Ishikawa (cell line): ENCODE results near the gene TMEM35B.
A peak's percentile ranks its signal among the peaks of the same experiment; 100 is the strongest.

Experiments
- CEBPB ChIP-seq: IDR thresholded peaks from 2 replicates; pipeline ENCODE4 v1.6.1; 2012
- CREB1 ChIP-seq: IDR thresholded peaks from 2 replicates; pipeline ENCODE4 v1.6.1; 2012; ENCODE audit warnings: low read depth
- EGR1 ChIP-seq: IDR thresholded peaks from 2 replicates; pipeline ENCODE4 v1.6.1; 2012
- EP300 ChIP-seq: IDR thresholded peaks from 2 replicates; pipeline ENCODE4 v1.6.1; 2012; ENCODE audit warnings: borderline replicate concordance
- FOXM1 ChIP-seq: IDR thresholded peaks from 2 replicates; pipeline ENCODE4 v1.6.1; 2012; ENCODE audit warnings: low read depth, borderline replicate concordance
- NFIC ChIP-seq: IDR thresholded peaks from 2 replicates; pipeline ENCODE4 v1.6.1; 2012
- RAD21 ChIP-seq: IDR thresholded peaks from 2 replicates; pipeline ENCODE4 v1.6.1; 2012; ENCODE audit warnings: low read depth
- TAF1 ChIP-seq: IDR thresholded peaks from 2 replicates; pipeline ENCODE4 v1.6.1; 2012; ENCODE audit warnings: low read depth, mild to moderate bottlenecking
- TCF12 ChIP-seq: IDR thresholded peaks from 2 replicates; pipeline ENCODE4 v1.6.1; 2012; ENCODE audit warnings: low read depth
- TEAD4 ChIP-seq: IDR thresholded peaks from 2 replicates; pipeline ENCODE4 v1.6.1; 2012
- YY1 ChIP-seq: IDR thresholded peaks from 2 replicates; pipeline ENCODE4 v1.6.1; 2012; ENCODE audit warnings: low read depth
- ZBTB7A ChIP-seq: IDR thresholded peaks from 2 replicates; pipeline ENCODE4 v1.6.1; 2012; ENCODE audit warnings: low read depth
- TF ChIP-seq, protein P1 (sequence below): IDR thresholded peaks from 2 replicates; pipeline ENCODE4 v1.6.1; 2012
- TF ChIP-seq, protein P2 (sequence below): IDR thresholded peaks from 2 replicates; pipeline ENCODE4 v1.6.1; 2012; ENCODE audit warnings: low read depth, mild to moderate bottlenecking
- TF ChIP-seq, protein P3 (sequence below): IDR thresholded peaks from 2 replicates; pipeline ENCODE4 v1.6.1; 2012

Gene TMEM35B

DNA sequence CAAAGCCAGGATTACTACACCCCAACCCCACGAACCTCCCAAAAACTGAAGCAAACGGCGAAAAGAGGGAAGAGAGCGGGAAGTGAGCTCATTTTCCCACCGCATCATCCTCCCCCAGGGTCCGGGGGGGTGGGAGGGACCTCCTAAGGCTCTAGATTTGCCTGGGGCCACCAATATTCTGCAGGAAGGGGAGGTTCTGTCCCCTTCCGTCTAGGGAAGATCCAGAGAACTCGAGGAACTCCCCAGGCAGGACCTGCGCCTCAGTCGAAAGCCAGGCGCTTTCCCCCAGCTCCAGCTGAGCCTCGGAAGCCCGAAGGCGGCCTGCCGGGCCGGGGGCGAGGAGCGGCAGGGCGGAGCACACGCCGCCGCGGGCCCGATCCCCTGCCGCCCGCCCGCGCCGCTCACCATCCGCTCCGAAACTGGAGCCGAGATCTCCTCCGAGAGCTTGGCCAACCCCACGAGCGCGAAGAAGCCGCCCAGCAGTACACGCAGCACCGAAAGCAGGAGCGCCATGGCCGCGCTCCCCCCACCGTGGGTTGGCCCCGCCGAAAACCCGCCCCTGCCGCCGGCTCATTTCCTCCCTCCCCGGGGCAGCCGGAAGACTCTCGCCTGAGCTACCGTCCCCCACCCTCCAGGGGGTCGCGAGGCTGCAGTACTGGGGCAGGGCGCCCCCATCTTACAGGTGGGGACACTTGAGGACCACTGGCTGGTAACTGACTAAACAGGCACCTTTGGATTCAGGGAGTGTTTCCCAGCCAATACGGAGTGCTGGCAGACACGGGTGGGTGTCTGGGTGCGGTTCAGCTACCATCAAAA, at the start of gene TMEM35B:
TSS of gene TMEM35B (minus strand) at position 555 of the 816 bp plus-strand sequence. CDS start at position 513, 42 bp downstream.
- TF ChIP-seq TAF1 (peak; percentile 85; the same call in 1 of the 2 replicates), EGR1 (no peak), YY1 (peak; percentile 84), ZBTB7A (peak; percentile 92)
- TF ChIP-seq, protein P1, sequence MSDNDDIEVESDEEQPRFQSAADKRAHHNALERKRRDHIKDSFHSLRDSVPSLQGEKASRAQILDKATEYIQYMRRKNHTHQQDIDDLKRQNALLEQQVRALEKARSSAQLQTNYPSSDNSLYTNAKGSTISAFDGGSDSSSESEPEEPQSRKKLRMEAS, result peak; percentile 55; the same call in 1 of the 2 replicates
- TF ChIP-seq, protein P2, sequence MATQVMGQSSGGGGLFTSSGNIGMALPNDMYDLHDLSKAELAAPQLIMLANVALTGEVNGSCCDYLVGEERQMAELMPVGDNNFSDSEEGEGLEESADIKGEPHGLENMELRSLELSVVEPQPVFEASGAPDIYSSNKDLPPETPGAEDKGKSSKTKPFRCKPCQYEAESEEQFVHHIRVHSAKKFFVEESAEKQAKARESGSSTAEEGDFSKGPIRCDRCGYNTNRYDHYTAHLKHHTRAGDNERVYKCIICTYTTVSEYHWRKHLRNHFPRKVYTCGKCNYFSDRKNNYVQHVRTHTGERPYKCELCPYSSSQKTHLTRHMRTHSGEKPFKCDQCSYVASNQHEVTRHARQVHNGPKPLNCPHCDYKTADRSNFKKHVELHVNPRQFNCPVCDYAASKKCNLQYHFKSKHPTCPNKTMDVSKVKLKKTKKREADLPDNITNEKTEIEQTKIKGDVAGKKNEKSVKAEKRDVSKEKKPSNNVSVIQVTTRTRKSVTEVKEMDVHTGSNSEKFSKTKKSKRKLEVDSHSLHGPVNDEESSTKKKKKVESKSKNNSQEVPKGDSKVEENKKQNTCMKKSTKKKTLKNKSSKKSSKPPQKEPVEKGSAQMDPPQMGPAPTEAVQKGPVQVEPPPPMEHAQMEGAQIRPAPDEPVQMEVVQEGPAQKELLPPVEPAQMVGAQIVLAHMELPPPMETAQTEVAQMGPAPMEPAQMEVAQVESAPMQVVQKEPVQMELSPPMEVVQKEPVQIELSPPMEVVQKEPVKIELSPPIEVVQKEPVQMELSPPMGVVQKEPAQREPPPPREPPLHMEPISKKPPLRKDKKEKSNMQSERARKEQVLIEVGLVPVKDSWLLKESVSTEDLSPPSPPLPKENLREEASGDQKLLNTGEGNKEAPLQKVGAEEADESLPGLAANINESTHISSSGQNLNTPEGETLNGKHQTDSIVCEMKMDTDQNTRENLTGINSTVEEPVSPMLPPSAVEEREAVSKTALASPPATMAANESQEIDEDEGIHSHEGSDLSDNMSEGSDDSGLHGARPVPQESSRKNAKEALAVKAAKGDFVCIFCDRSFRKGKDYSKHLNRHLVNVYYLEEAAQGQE, result no peak; the same call in 1 of the 2 replicates

DNA sequence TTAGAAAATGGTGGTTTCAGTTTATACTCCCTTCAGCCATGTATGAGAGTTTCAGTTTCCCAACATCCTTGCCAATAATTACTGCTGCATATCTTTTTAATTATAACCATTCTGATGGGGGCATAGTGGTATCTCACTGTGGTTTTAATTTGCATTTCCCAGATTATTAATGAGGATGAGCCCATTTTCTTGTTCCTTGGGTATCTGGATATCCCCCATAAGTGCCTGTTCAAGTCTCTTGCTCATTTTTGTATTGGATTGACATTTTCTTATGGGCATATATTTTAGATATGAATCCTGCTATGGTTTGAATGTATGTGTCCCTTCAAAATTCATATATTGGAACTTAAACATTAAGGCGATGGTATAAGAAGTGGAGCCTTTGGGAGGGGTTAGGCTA, 48.2 kb upstream of the TMEM35B start:
- no peak for TF ChIP-seq TEAD4

DNA sequence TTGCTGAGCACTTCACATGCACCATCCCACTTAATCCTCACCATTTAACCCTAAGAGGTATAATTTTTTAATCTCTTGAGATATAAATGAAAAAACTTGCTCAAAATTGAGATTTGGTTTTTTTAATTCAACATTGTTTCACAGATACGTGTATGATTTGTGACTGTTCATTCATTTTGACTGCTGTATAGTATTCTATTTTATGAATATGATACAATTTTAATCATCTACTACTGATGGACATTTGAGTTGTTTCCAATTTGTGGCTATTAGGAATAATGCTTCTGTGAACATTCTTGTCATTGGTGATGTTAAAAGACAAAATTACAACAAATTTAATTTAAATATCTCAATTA, 47.2 kb upstream of the TMEM35B start:
- no peak for TF ChIP-seq TAF1
- TF ChIP-seq, protein P3, sequence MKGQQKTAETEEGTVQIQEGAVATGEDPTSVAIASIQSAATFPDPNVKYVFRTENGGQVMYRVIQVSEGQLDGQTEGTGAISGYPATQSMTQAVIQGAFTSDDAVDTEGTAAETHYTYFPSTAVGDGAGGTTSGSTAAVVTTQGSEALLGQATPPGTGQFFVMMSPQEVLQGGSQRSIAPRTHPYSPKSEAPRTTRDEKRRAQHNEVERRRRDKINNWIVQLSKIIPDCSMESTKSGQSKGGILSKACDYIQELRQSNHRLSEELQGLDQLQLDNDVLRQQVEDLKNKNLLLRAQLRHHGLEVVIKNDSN, result no peak
- TF ChIP-seq ZBTB7A, result no peak
- TF ChIP-seq YY1, result no peak
- TF ChIP-seq FOXM1, result no peak
- no peak for TF ChIP-seq EP300
- TF ChIP-seq CEBPB, result no peak
- no peak for TF ChIP-seq RAD21
- no peak for TF ChIP-seq TEAD4
- TF ChIP-seq, protein P1, result no peak
- TF ChIP-seq EGR1, result no peak
- no peak for TF ChIP-seq CREB1
- no peak for TF ChIP-seq NFIC
- TF ChIP-seq, protein P2, result no peak
- no peak for TF ChIP-seq TCF12

DNA sequence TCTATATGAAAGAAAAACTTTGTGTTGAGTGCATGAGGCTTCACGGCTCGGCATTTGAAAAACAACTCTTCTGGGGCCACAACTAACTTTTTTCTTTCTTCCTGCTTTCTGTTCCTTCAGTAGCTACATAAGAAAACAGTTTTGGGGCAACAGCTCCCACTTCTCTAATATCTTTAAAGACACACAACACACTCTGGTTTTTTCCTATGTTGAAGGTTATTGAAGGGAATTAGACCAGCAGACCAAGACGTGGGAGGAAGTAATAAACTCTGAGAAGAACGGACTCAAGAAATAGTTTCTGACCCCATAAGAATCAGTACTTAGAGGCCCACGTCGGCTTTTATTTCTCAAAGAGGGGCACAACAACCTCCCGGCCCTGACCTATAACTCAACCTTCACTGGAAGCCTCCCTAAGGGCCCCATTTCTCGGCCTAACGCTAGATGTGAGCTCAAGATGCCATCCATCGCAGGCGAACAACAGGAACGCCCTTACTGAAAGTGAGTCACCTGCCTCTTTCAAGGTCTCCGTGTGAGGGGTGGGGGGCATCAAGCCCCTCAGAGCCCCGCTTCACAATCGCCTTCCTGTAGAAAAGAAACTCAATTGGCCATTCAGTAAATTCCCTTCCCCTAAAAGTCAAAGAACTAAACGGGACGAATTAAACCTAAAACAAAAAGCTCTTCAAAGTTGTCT, 45.8 kb upstream of the TMEM35B start:
- TF ChIP-seq EP300 (no peak), TAF1 (no peak), TEAD4 (no peak), EGR1 (no peak)
- TF ChIP-seq, protein P3, result no peak
- TF ChIP-seq, protein P2, result no peak
- TF ChIP-seq, protein P1, result no peak
